ENCODE measurements around the gene PTPN14.

PTPN14 gene

GRCh38 chr1:214354440-214355148 lies 196.8 kb downstream of the PTPN14 start:
- Histone ChIP-seq H3K9me3 (ENCODE audit: insufficient read depth, low read depth, low read length) (no peaks in the 10 kb centered on the region), H2AK5ac (ENCODE audit: low read length) (no peak overlapping the region), H2BK120ac (ENCODE audit: insufficient read depth, low read length, poor library complexity) (no peak overlapping the region), H4K91ac (ENCODE audit: low read depth, low read length) (no peak overlapping the region), H3K14ac (ENCODE audit: low read length) (no peak overlapping the region), H3K23ac (ENCODE audit: low read length) (no peak overlapping the region), H3K79me1 (ENCODE audit: low read length) (peaks cover 1% of the 10 kb centered on the region), H3K27me3 (ENCODE audit: insufficient read depth, low read length) (no peaks in the 10 kb centered on the region), H3K36me3 (ENCODE audit: control insufficient read depth in 1 of 2, insufficient read depth in 2 of 2, low read length in 2 of 2) (peaks cover 21 to 43% of the 10 kb centered on the region in 2 experiments), H3K9ac (ENCODE audit: low read length) (no peak overlapping the region), H3K4me1 (ENCODE audit: control insufficient read depth in 1 of 2, insufficient read depth in 2 of 2, low read length in 2 of 2) (peaks cover 0 to 2% of the 10 kb centered on the region in 2 experiments), H4K8ac (ENCODE audit: low read depth, low read length) (no peak overlapping the region), H3K4ac (ENCODE audit: low read depth, low read length) (no peak overlapping the region), H2AFZ (ENCODE audit: insufficient read depth, low read length, poor library complexity) (no peak overlapping the region), H3K18ac (ENCODE audit: low read length) (no peak overlapping the region), H2BK12ac (ENCODE audit: low read length) (no peak overlapping the region), H3K79me2 (ENCODE audit: control insufficient read depth, insufficient read depth, low read length, poor library complexity) (no peaks in the 10 kb centered on the region), H4K12ac (ENCODE audit: low read depth, low read length) (no peak overlapping the region), H2BK5ac (ENCODE audit: low read depth, low read length, poor library complexity) (no peak overlapping the region), H3K4me2 (ENCODE audit: low read length) (no peak overlapping the region), H3K27ac (ENCODE audit: low read depth, low read length) (no peak overlapping the region), H3K4me3 (ENCODE audit: low read depth, low read length) (no peak overlapping the region)
- WGBS (ENCODE audit: extremely low coverage, insufficient coverage, insufficient read length): no CpG with 5 or more reads among the region's 4 CpGs
- DNase-seq: no peak

DNA sequence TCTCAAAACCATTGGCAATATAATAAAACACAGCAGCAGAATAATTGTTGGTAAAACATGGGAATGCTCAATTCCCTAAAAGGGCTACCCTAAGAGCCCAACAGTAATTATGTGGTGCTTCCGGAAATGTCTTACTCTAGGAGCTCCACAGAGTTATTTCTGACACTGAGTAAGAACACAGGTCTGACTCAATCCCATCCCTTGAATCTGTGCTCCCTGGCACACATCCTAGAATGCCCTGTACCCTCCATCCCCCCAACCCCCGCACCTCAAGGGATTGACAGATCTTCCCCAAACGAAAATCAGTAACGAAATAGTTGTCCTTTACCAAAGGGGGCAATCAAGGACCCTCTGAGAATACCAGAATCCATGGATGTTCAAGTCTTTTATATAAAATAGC lies 198.6 kb downstream of the PTPN14 start:
- no CpG with 5 or more reads among the region's 4 CpGs for WGBS (ENCODE audit: extremely low coverage, insufficient coverage, insufficient read length)

DNA sequence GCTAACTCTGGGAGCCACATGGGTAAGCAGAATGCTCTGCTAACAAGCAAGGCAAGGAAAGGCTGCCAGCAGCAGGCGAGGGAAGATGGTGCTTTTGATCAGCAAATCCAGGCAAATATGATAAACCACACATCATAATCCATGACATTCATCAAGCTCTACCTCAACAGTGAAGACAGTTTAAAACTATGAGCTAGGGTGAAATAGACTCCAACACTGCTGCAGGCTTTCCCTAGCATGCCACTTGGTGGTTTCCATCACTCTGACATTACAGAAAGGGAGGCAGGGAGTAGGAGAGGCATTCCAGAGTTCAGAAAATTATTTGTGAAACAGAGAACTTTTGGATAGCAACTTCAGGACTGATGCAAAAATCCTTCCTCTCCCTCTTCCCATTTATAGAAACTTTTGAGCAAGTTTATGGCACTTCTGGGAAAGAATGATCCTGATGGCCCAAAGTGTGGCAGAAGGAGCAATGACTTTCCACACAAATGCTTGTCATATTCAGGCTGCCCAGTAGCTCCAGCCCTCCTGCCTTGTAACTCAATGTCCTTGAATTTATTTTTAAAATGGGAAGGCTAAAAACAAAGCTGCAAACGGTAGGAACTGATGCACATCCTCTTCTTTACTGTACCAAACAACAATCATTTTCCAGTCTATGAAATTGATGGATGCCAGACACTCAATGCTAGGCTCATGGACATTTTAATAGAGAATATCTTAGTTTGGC lies 199.7 kb downstream of the PTPN14 start:
- no peak overlapping the region for H3K18ac ChIP-seq (ENCODE audit: low read length)
- H4K91ac ChIP-seq (ENCODE audit: low read depth, low read length): no peak overlapping the region
- H2AK5ac ChIP-seq (ENCODE audit: low read length): no peak overlapping the region
- H2BK5ac ChIP-seq (ENCODE audit: low read depth, low read length, poor library complexity): no peak overlapping the region
- no peak overlapping the region for H3K27ac ChIP-seq (ENCODE audit: low read depth, low read length)
- H3K79me1 ChIP-seq (ENCODE audit: low read length): peaks cover 3% of the 10 kb centered on the region
- H4K8ac ChIP-seq (ENCODE audit: low read depth, low read length): no peak overlapping the region
- H2BK12ac ChIP-seq (ENCODE audit: low read length): no peak overlapping the region
- peaks cover 2% of the 10 kb centered on the region for H3K9me3 ChIP-seq (ENCODE audit: insufficient read depth, low read depth, low read length)
- no peaks in the 10 kb centered on the region for H3K27me3 ChIP-seq (ENCODE audit: insufficient read depth, low read length)
- WGBS (ENCODE audit: extremely low coverage, insufficient coverage, insufficient read length): no CpG with 5 or more reads among the region's 2 CpGs
- no peaks in the 10 kb centered on the region for H3K79me2 ChIP-seq (ENCODE audit: control insufficient read depth, insufficient read depth, low read length, poor library complexity)
- H3K4ac ChIP-seq (ENCODE audit: low read depth, low read length): no peak overlapping the region
- H3K4me2 ChIP-seq (ENCODE audit: low read length): no peak overlapping the region
- H3K36me3 ChIP-seq (ENCODE audit: control insufficient read depth in 1 of 2, insufficient read depth in 2 of 2, low read length in 2 of 2): peaks cover 9 to 33% of the 10 kb centered on the region in 2 experiments
- no peak overlapping the region for H3K4me3 ChIP-seq (ENCODE audit: low read depth, low read length)
- no peak overlapping the region for H3K9ac ChIP-seq (ENCODE audit: low read length)
- H2BK120ac ChIP-seq (ENCODE audit: insufficient read depth, low read length, poor library complexity): no peak overlapping the region
- H3K4me1 ChIP-seq (ENCODE audit: control insufficient read depth in 1 of 2, insufficient read depth in 2 of 2, low read length in 2 of 2): peaks cover 2 to 3% of the 10 kb centered on the region in 2 experiments
- H3K23ac ChIP-seq (ENCODE audit: low read length): no peak overlapping the region
- no peak for DNase-seq
- H2AFZ ChIP-seq (ENCODE audit: insufficient read depth, low read length, poor library complexity): no peak overlapping the region
- no peak overlapping the region for H4K12ac ChIP-seq (ENCODE audit: low read depth, low read length)
- H3K14ac ChIP-seq (ENCODE audit: low read length): no peak overlapping the region

More for the DNA sequence above, 198.6 kb downstream of the PTPN14 start:
- no peaks in the 10 kb centered on the region for H3K79me2 ChIP-seq (ENCODE audit: control insufficient read depth, insufficient read depth, low read length, poor library complexity)
- no peak overlapping the region for H3K4ac ChIP-seq (ENCODE audit: low read depth, low read length)
- no peak overlapping the region for H4K8ac ChIP-seq (ENCODE audit: low read depth, low read length)
- H3K4me1 ChIP-seq (ENCODE audit: control insufficient read depth in 1 of 2, insufficient read depth in 2 of 2, low read length in 2 of 2): peaks cover 2 to 3% of the 10 kb centered on the region in 2 experiments
- peaks cover 14 to 40% of the 10 kb centered on the region in 2 experiments for H3K36me3 ChIP-seq (ENCODE audit: control insufficient read depth in 1 of 2, insufficient read depth in 2 of 2, low read length in 2 of 2)
- H2AK5ac ChIP-seq (ENCODE audit: low read length): no peak overlapping the region
- no peak overlapping the region for H3K18ac ChIP-seq (ENCODE audit: low read length)
- no peak overlapping the region for H3K4me2 ChIP-seq (ENCODE audit: low read length)
- H3K9me3 ChIP-seq (ENCODE audit: insufficient read depth, low read depth, low read length): peaks cover 2% of the 10 kb centered on the region
- H3K4me3 ChIP-seq (ENCODE audit: low read depth, low read length): no peak overlapping the region
- H3K23ac ChIP-seq (ENCODE audit: low read length): no peak overlapping the region
- no peak overlapping the region for H3K14ac ChIP-seq (ENCODE audit: low read length)
- H4K12ac ChIP-seq (ENCODE audit: low read depth, low read length): no peak overlapping the region
- H2AFZ ChIP-seq (ENCODE audit: insufficient read depth, low read length, poor library complexity): no peak overlapping the region
- no peak overlapping the region for H3K9ac ChIP-seq (ENCODE audit: low read length)
- peaks cover 3% of the 10 kb centered on the region for H3K79me1 ChIP-seq (ENCODE audit: low read length)
- H3K27ac ChIP-seq (ENCODE audit: low read depth, low read length): no peak overlapping the region
- DNase-seq: no peak
- no peak overlapping the region for H4K91ac ChIP-seq (ENCODE audit: low read depth, low read length)
- no peaks in the 10 kb centered on the region for H3K27me3 ChIP-seq (ENCODE audit: insufficient read depth, low read length)
- H2BK5ac ChIP-seq (ENCODE audit: low read depth, low read length, poor library complexity): no peak overlapping the region
- H2BK12ac ChIP-seq (ENCODE audit: low read length): no peak overlapping the region
- no peak overlapping the region for H2BK120ac ChIP-seq (ENCODE audit: insufficient read depth, low read length, poor library complexity)

- Histone ChIP-seq H3K4me1 (ENCODE audit: control insufficient read depth in 1 of 2, insufficient read depth in 2 of 2, low read length in 2 of 2) (peaks cover 2 to 3% of the 10 kb centered on the region in 2 experiments), H2AFZ (ENCODE audit: insufficient read depth, low read length, poor library complexity) (no peak overlapping the region), H2BK5ac (ENCODE audit: low read depth, low read length, poor library complexity) (no peak overlapping the region), H3K36me3 (ENCODE audit: control insufficient read depth in 1 of 2, insufficient read depth in 2 of 2, low read length in 2 of 2) (peaks cover 9 to 23% of the 10 kb centered on the region in 2 experiments), H2BK120ac (ENCODE audit: insufficient read depth, low read length, poor library complexity) (no peak overlapping the region), H4K8ac (ENCODE audit: low read depth, low read length) (no peak overlapping the region), H3K79me1 (ENCODE audit: low read length) (peaks cover 3% of the 10 kb centered on the region), H3K9me3 (ENCODE audit: insufficient read depth, low read depth, low read length) (peaks cover 2% of the 10 kb centered on the region), H2BK12ac (ENCODE audit: low read length) (no peak overlapping the region), H3K18ac (ENCODE audit: low read length) (no peak overlapping the region), H3K23ac (ENCODE audit: low read length) (no peak overlapping the region), H2AK5ac (ENCODE audit: low read length) (no peak overlapping the region), H4K12ac (ENCODE audit: low read depth, low read length) (no peak overlapping the region), H3K27ac (ENCODE audit: low read depth, low read length) (peak overlapping the region; percentile 67), H3K27me3 (ENCODE audit: insufficient read depth, low read length) (no peaks in the 10 kb centered on the region), H3K4me3 (ENCODE audit: low read depth, low read length) (no peak overlapping the region), H3K4ac (ENCODE audit: low read depth, low read length) (no peak overlapping the region), H3K4me2 (ENCODE audit: low read length) (peak overlapping the region; percentile 41), H3K9ac (ENCODE audit: low read length) (no peak overlapping the region), H3K79me2 (ENCODE audit: control insufficient read depth, insufficient read depth, low read length, poor library complexity) (no peaks in the 10 kb centered on the region), H4K91ac (ENCODE audit: low read depth, low read length) (no peak overlapping the region), H3K14ac (ENCODE audit: low read length) (no peak overlapping the region)
- DNase-seq: no peak
- no CpG with 5 or more reads among the region's 2 CpGs for WGBS (ENCODE audit: extremely low coverage, insufficient coverage, insufficient read length)
Measured at GRCh38 chr1:214349781-214350180, 201.6 kb downstream of the PTPN14 start.
